Transverse colon (tissue), 3 donors: Measurements from ENCODE around the gene EYS.

Experiments
- CTCF ChIP-seq, 5 experiments: fragments of 200-600 bp in 3 of 5; fragments of 450-650 bp in 2 of 5; sonication (generic) in 3 of 5; IDR thresholded peaks; 1 replicate in 2 of 5; 2 replicates in 3 of 5; pipeline ENCODE4 v1.5.1; 2016 to 2017; ENCODE audit warnings: antibody characterized with exemption in 5 of 5, inconsistent platforms in 3 of 5, mild to moderate bottlenecking in 2 of 5, moderate library complexity in 1 of 5
- EP300 ChIP-seq: sonication (generic); formaldehyde crosslinking; IDR thresholded peaks from one replicate; pipeline ENCODE4 v1.6.1; 2017; ENCODE audit warnings: antibody characterized with exemption, low read depth

GRCh38 chr6:64243618-64244017 lies 1463.4 kb downstream of the EYS start:
- no peak for TF ChIP-seq CTCF (IDR thresholded peaks at IDR 0.05)
- TF ChIP-seq EP300 = no peak
